ENCODE data around the gene ANKS1A. TPM values are rescaled to one million over a fixed set of nuclear protein-coding genes. Genes with fewer than 3 reads are reported as not detected.

ANKS1A gene
- total and polyA plus RNA-seq, 2 experiments from 2014 or later: 12.1 to 31.9 TPM

GRCh38 chr6:35052694-35053565, 163.9 kb downstream of the ANKS1A start:
- Histone ChIP-seq H3K4me3 (no peak overlapping the region), H3K9me2 (ENCODE audit: insufficient read depth) (no peaks in the 10 kb centered on the region), H2AFZ (no peak overlapping the region), H3F3A (replicated peaks; ENCODE audit: low read depth) (no peaks in the 10 kb centered on the region), H3K36me3 (ENCODE audit: insufficient read depth) (no peaks in the 10 kb centered on the region), H3K27me3 (ENCODE audit: insufficient read depth) (no peaks in the 10 kb centered on the region), H3K4me1 (ENCODE audit: insufficient read depth) (peaks cover 11% of the 10 kb centered on the region), H4K20me1 (replicated peaks; ENCODE audit: insufficient read depth) (no peaks in the 10 kb centered on the region), H3K4me2 (no peak overlapping the region), H3K27ac (ENCODE audit: low read depth) (no peak overlapping the region), H3K79me2 (replicated peaks; ENCODE audit: insufficient read depth) (no peaks in the 10 kb centered on the region)
- H3K27me3 Mint-ChIP-seq (ENCODE audit: insufficient read depth, low read depth, poor library complexity): peaks cover 7% of the 10 kb centered on the region
- H3K36me3 Mint-ChIP-seq (ENCODE audit: low read depth): peaks cover 7% of the 10 kb centered on the region; the same call in 2 of the 3 replicates
- H3K9me3 Mint-ChIP-seq: no peaks in the 10 kb centered on the region
- H3K4me1 Mint-ChIP-seq: peaks cover 6% of the 10 kb centered on the region
- DNase-seq (ENCODE audit: low spot score): no peak
- H3K27ac Mint-ChIP-seq: no peak overlapping the region
- no peak overlapping the region for H3K4me3 Mint-ChIP-seq
- no peak for ATAC-seq
- TF ChIP-seq NANOG (IDR thresholded peaks at IDR 0.05; ENCODE audit: borderline replicate concordance): no peak
- TF ChIP-seq ZNF462 (CRISPR knock-in tag; IDR thresholded peaks at IDR 0.05): no peak
- TF ChIP-seq EZH2phosphoT487 (IDR thresholded peaks at IDR 0.05; ENCODE audit: unreplicated experiment): no peak
- TF ChIP-seq, protein P1, sequence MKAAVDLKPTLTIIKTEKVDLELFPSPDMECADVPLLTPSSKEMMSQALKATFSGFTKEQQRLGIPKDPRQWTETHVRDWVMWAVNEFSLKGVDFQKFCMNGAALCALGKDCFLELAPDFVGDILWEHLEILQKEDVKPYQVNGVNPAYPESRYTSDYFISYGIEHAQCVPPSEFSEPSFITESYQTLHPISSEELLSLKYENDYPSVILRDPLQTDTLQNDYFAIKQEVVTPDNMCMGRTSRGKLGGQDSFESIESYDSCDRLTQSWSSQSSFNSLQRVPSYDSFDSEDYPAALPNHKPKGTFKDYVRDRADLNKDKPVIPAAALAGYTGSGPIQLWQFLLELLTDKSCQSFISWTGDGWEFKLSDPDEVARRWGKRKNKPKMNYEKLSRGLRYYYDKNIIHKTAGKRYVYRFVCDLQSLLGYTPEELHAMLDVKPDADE (IDR thresholded peaks at IDR 0.05): no peak
- no peak for TF ChIP-seq REST (IDR thresholded peaks at IDR 0.05; ENCODE audit: unreplicated experiment)
- TF ChIP-seq JUNB (IDR thresholded peaks at IDR 0.05; ENCODE audit: unreplicated experiment): no peak
- no peak for TF ChIP-seq ZNF331 (CRISPR knock-in tag; IDR thresholded peaks at IDR 0.05; ENCODE audit: low read depth)
- no peak for TF ChIP-seq CREB1 (CRISPR knock-in tag; IDR thresholded peaks at IDR 0.05; ENCODE audit: low read depth)
- TF ChIP-seq ZNF114 (CRISPR knock-in tag; IDR thresholded peaks at IDR 0.05): no peak
- TF ChIP-seq POLR2AphosphoS5 (IDR thresholded peaks at IDR 0.05; ENCODE audit: low read depth): no peak
- no peak for TF ChIP-seq STAT1 (IDR thresholded peaks at IDR 0.05; ENCODE audit: unreplicated experiment)
- no peak for TF ChIP-seq EZH2 (IDR thresholded peaks at IDR 0.05; ENCODE audit: low read depth, unreplicated experiment)
- no peak for TF ChIP-seq CTCF (conservative IDR thresholded peaks at IDR 0.05; ENCODE audit: low read depth in 2 of 2)

All from GM23338 (cell line).